Lower leg skin (tissue), 3 donors: ENCODE measurements around the gene KLHL5.

ENCODE experiments used
- POLR2A ChIP-seq, 2 donors: fragments of 450-650 bp; IDR thresholded peaks; one replicate each; pipeline ENCODE4 v1.6.1; 2016 to 2017; ENCODE audit warnings: antibody characterized with exemption in 2 of 2, mild to moderate bottlenecking in 1 of 2, moderate library complexity in 1 of 2
- TF ChIP-seq, protein P1 (sequence below), 3 donors: fragments of 450-650 bp; IDR thresholded peaks; one replicate each; pipeline ENCODE4 v1.5.1; 2016; ENCODE audit warnings: antibody characterized with exemption in 3 of 3, mild to moderate bottlenecking in 3 of 3, moderate library complexity in 2 of 3

DNA sequence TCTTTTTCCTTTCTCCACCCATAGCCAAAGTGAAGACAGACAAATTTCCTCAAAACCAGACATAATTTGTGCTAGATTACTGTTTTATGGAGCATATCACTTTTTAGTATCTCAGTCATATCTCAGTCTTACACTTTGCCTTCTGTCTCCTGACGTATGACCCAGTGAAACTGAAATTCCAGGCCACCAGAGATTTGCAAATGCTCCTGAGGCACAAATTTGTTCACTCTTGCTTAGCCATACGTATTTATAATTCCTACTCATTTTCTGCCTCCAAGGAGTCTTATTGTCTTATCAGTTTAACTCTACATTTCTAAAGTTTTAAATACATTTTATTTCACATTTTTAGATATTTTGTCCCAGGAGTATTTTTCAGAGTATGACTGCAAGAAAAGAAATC is 39.8 kb upstream of the KLHL5 start:
- TF ChIP-seq, protein P1, sequence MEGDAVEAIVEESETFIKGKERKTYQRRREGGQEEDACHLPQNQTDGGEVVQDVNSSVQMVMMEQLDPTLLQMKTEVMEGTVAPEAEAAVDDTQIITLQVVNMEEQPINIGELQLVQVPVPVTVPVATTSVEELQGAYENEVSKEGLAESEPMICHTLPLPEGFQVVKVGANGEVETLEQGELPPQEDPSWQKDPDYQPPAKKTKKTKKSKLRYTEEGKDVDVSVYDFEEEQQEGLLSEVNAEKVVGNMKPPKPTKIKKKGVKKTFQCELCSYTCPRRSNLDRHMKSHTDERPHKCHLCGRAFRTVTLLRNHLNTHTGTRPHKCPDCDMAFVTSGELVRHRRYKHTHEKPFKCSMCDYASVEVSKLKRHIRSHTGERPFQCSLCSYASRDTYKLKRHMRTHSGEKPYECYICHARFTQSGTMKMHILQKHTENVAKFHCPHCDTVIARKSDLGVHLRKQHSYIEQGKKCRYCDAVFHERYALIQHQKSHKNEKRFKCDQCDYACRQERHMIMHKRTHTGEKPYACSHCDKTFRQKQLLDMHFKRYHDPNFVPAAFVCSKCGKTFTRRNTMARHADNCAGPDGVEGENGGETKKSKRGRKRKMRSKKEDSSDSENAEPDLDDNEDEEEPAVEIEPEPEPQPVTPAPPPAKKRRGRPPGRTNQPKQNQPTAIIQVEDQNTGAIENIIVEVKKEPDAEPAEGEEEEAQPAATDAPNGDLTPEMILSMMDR (IDR thresholded peaks at IDR 0.05) = no peak
- TF ChIP-seq POLR2A (IDR thresholded peaks at IDR 0.05) = no peak
